Sciatic nerve (tissue), 2 donors: ENCODE results near the gene ATXN7L3. TPM values are rescaled to one million over a fixed set of nuclear protein-coding genes. Genes with fewer than 3 reads are reported as not detected.

Experiments
- ATAC-seq: fragments of 200-7000 bp; cut with Tn5 transposase; one replicate; pipeline ENCODE4 v1.9.1; 2020; ENCODE audit warnings: mild to moderate bottlenecking, moderate library complexity
- DNase-seq: peaks from one replicate; pipeline ENCODE4 v3.0.0-alpha.2; 2020; ENCODE audit warnings: low spot score
- intact Hi-C: fragments of 100-400 bp; cut with DNase I; formaldehyde crosslinking; loops from one replicate; pipeline ENCODE4 v1.14.2; 2022
- total RNA-seq: library from RNA; stranded (reverse); fragmentation: NEBNext Ultra II Directional; extraction: Animal tissue kit (Norgen Biotek cat#: 25700); gene quantifications from one replicate; pipeline ENCODE4 v1.2.1, GENCODE V29; 2021
- donor health status: DM: no; HTN: no; CAD: no.
- donor health status: DM: no; HTN: no; CAD: no.

Gene ATXN7L3
- total RNA-seq, 1 donor from 2014 or later, result 59.8 TPM

DNA sequence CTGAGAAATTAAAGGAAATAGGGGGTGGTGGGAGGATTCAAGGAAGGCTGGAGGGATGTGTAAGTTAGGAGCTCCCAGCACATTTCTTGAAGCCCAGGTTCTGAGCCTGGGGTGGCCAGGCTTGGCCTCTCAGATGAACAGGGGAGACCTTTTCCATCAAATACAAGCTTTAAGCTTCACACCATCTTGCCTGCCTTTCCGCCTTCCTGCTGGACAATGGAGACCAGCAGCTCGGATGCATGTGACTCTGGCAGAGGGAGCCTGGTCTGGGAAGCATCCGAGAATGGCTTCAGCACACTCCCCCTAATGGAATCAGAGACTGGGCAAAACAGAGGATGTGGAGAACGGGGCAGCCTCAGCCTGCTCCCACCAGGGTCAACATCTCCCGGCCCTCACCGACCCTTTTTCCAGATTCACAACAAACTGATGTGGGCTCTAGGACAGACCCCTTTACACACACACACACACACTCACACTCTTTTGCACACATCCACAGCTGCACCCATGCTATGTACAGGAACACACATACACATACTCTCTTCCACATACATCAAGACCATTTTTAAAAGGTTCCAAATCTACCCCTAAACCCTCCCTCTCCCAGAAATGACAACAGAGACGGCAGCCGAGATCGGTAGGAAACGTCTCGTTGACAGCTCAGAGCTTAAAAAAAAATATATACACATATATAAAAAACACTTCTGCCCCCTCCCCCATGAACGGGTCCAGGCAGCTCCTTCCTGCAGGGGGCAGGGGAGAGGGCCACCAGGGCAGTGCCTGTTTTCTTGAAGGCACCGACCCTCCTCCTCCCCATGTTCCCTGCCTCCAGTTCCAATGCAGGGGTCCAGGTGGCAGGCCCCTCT, 6.5 kb upstream of the ATXN7L3 start:
- intact Hi-C loops, result no loop called here
- no peak for DNase-seq
- ATAC-seq, result no peak

DNA sequence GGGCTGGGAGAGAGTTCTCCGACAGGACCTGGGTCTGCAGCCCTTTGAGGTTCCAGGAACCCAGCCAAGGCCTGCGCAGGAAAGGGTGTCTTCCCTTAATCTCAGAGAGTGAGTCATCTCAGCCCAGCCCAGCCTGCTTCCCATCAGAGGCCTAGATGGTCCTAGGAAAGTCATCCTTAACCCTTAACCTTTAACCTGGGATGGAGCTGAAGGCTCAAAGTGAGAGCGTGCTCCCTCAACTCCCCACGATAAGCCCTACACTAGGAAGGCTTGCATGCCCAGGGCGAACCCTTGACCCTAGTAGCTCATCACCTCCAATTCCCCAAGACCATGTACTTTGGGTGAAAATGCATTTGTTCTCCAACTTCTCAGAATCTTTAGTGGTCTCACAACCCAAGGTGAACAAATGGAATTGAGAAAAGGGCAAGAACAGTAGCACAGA, 4.8 kb upstream of the ATXN7L3 start:
- no peak for ATAC-seq
- intact Hi-C loops, result no loop called here
- DNase-seq, result no peak

DNA sequence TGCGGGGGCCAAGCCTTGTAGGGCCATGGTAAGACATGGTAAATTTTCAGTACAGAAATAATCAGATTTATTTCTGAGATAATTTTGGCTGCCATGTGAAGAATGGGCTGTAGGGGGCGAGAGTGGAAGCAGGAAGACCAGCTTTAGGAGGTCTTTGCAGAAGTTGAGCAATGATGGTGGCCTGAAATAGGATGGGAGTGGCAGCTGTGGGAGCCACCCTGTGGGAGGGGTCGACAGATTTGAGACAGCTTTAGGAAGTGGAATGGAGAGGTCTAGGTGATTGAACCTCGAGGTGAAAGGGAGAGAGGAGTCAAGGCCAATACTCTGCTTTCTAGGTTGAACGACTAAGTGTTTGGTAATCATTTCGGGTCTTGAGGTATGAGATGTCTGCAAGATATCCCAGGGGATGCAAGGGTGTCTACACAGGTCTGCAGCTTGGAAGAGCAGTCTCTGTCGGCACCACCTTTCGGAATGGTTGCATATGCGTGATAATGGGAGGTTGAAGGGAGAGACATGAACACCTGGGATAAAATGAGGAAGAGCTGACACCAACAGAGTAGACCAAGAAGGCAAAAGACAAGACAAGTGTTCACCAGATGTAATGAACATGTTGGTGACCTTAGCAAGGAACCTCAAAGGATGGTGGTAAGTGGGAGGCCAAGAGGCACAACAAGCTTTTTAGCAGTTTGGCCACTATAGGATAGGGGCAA, 4.2 kb upstream of the ATXN7L3 start:
- ATAC-seq, result no peak
- no peak for DNase-seq
- intact Hi-C loops, result no loop called here

DNA sequence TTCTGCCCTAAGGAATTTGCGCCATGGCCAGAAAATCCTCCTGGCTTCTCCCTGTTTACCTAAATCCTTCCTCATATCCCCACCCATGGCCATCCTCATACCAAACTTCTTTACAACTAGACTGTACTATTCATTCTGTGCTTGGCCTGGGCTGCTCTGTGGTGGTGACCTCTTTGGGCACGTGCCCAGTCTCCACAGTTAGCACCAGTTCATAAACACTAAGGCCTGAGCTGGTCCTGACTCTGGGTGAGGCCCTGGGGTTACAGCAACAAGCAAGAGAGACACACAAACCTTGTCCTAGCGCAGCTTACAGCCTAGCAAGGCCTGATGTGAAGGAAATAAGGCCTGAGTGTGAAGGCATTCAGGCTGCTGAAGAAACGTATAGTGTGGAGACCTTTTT, 3.1 kb upstream of the ATXN7L3 start:
- no peak for DNase-seq
- ATAC-seq, result peak; percentile 20
- intact Hi-C loops, result no loop called here

DNA sequence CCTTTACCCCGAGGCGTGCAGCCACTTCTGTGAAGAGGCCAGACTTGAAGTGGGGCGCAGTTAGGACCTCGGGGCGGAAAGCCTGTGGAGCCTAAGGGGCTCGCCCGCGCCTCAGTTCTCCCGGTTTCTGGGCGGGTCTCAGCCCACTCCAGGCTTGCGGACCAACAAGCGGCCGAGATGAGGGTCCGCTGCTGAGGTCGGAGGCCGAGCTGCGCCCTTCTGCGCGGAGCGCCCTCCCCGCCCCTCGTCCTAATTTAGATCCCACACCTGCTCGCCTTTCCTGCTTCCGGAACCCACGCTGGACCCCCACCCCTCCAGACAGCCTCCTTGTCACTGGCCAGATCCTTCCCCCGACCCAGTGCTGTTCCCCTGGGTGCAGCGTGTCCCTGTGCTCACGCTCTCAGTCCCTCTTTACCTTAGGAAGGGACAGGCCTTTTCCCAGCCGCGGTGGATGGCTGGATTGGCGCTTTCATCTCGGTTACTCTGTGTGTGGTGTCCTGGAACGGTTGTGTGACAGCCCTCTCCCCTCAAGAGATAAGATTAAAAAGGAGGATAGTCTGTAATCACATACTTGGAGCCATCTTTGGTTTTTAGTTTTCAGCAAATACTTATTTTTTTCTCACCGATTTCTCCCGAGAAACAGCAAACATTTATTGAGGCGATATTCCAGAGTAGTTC, 933 bp upstream of the ATXN7L3 start:
- ATAC-seq (no peak), DNase-seq (no peak)
- intact Hi-C loops, result no loop called here

DNA sequence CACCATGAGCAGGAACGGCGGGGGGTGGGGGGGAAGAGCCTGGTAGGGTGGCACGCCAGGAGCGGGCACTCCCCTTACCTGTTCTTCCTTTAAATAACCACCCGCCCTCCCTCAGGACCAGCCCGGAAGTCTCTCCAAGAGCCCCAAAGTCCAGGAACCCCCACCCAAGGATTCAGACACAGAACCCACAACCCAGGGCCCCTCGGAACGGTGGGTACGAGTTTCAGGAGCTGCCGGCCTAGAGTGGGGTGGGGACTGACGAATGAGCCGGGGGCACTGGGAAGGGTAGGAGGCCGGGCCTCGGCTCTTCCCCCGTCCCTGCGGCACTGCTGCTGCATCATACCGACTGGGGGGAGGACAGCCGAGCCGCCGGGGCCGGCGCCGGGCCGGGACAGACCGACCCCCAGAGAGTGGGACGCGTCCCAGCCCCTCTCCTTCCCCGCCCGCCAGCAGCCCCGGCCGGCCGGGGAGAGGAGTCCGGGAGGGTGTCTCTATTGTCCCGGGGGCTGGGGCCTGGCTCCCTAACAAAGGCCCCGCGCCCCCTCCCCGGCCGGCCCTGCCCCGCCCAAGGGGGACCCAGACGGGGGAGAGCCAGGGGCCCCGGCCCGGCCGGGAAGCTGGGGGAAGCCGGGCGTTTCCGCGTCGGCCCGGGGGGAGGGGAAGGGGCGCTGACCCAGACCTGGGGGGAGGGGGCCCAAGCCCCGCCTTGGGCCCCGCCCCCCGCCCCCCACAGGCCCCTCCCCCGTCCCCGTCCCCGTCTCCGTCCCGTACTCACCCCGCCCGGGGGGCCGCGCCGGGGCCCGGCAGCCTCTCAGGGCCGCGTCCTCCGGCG, 747 bp downstream of the ATXN7L3 start:
- intact Hi-C loops, result no loop called here
- peak; percentile 85 for DNase-seq
- ATAC-seq, result peak; percentile 3

DNA sequence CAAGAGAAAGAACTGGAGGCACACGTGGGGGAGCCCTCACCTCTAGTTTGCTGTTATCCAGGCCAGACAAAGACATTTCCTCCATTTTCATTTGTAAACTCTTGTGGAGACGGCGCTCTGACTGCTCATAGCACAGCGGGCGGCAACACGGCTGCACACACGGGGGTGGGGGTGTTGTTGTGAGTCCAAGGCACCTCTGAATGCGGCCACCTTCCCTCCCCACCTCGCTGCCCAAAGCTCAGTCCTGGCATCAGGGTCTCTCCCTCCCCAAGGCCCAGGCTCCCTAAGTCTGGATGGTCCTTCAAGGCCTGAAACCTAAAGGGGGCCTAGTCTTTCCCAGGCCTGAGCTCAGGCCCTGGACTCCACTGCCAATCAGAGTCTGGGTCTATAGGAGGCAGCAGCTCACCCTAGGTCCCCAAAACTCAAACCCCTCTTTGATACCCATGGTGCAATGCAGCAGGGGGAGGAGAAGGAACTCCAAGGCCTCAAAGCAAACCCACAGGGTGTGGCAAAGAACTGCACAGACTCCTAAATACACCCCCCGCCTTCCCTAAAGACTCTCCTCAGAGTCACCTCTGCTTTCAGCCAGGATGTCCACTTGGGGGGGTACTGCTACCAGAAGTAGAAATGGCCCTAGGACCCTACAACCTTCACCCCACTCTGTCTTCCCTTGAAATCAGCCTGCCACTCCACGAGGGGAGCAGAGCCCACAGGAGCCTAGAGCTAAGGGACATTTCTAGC, 1.5 kb downstream of the ATXN7L3 start:
- no peak for DNase-seq
- intact Hi-C loops, result no loop called here
- peak; percentile 16 for ATAC-seq

DNA sequence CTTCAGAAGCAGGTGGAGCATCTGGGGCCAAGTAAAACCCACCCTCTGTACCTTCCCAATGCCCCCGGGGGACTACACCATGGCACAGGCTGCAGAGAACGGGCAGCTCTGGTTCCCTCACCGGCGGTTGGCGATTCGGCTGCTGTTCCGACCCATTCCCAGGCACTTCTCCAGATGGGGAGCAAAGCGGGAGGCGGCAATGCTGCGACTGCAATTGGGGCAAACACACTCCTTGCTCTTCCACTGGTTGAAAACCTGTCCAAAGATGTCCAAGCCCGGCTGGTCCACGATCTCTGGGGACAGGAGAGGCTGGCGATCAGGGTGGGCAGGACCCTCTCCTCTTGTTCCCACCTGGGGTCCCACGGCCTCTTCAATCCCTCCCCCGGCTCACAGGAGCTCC, 2.6 kb downstream of the ATXN7L3 start:
- intact Hi-C loops, result no loop called here
- no peak for ATAC-seq
- no peak for DNase-seq

DNA sequence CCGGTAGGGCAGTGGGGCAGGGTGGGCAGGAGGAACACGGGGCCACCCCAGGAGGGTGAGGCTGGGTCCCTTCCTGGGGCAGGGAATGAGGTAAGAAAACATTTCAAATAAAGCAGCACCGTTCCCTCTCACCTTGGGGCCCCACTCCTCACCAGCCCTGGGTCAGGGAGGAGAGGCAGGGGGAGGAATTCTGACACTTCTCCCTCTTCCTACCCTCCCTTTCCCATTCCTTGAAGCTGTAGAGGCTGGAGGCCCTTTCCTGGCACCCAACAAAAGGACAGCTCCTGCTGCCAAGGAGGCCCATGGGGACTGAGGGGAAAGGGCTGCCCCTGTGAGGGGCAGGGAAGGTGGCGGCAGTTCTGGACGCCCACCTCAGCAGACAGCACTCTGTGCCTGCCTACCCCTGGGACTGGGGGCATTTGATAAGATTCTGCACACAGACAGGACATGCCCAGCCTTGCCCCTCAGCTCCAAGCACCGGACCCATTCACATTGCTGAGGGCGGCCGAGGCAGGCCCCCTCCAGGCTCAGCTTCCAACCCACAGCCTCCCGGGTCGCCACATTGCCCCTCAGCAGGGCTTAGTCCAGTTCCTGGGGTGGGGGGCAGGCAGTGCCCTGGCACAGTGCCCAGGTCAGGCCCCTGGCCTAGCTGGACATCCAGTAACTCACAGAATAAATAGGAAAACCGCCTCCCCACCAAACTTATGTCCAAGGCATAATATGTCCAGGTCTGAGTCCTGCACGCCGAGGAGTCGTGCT, 6.2 kb downstream of the ATXN7L3 start:
- intact Hi-C loops, result no loop called here
- no peak for ATAC-seq
- DNase-seq, result no peak

DNA sequence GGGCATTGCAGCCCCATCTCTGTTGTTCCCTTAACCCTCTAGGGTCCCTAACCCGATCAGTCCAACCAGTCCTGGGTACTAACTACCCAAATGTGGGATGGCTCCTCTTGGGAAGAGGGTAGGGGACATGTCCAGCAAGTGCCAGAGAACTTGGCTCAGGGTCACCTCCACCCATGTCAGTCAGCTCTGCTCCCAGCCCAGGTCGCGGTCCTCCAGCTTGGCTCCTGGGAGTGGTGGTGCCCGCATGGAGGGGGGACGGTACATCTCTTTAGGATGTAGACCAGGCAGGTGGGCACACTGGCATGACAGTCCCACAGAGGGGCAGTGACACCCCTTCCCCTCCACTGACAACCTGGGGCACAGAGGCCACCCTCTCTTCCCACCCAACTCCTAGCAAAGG, 6.9 kb downstream of the ATXN7L3 start:
- intact Hi-C loops, result no loop called here
- ATAC-seq, result no peak

DNA sequence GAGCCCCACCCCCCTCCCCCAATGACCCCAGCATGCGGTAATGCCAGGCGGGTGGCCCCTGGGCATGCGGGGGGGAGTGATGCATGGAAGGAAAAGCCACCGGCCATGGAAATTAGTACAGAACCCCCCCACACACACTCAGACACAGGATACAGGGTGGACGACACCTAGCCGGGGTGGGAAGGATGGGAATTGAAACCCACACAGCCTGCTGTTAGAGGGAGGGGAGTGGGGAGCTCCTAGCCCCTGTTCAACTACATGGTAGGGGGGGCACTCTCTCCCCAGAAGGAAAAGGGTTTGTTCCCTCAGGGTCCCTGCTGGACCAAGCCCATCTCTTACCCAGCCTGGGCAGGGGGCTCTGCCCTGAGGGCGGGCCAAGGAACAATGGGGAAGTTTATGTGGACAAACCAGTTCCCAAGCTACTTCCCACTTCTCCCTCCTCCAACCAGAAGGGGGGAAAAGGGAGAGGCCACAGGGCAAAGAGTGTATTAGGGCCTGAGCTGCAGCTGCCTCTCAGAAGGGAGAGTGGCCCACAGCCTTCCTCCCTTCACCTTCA, 7.7 kb downstream of the ATXN7L3 start:
- intact Hi-C loops, result no loop called here
- ATAC-seq (no peak), DNase-seq (no peak)

More for the DNA sequence above, 6.9 kb downstream of the ATXN7L3 start:
- no peak for DNase-seq

DNA sequence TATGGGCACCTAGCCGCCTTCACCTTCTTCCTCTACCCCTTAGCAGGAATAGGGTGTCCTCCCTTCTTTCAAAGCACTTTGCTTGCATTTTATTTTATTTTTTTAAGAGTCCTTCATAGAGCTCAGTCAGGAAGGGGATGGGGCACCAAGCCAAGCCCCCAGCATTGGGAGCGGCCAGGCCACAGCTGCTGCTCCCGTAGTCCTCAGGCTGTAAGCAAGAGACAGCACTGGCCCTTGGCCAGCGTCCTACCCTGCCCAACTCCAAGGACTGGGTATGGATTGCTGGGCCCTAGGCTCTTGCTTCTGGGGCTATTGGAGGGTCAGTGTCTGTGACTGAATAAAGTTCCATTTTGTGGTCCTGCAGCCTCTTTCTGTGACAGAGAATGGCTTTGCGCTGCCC, 8.3 kb downstream of the ATXN7L3 start:
- intact Hi-C loops, result no loop called here
- no peak for ATAC-seq
- no peak for DNase-seq

DNA sequence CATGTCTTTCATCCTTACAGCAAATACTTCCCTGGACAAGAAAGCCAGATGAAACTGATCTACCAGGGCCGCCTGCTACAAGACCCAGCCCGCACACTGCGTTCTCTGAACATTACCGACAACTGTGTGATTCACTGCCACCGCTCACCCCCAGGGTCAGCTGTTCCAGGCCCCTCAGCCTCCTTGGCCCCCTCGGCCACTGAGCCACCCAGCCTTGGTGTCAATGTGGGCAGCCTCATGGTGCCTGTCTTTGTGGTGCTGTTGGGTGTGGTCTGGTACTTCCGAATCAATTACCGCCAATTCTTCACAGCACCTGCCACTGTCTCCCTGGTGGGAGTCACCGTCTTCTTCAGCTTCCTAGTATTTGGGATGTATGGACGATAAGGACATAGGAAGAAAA, 9.2 kb downstream of the ATXN7L3 start:
- DNase-seq (no peak), ATAC-seq (no peak)
- intact Hi-C loops, result no loop called here

DNA sequence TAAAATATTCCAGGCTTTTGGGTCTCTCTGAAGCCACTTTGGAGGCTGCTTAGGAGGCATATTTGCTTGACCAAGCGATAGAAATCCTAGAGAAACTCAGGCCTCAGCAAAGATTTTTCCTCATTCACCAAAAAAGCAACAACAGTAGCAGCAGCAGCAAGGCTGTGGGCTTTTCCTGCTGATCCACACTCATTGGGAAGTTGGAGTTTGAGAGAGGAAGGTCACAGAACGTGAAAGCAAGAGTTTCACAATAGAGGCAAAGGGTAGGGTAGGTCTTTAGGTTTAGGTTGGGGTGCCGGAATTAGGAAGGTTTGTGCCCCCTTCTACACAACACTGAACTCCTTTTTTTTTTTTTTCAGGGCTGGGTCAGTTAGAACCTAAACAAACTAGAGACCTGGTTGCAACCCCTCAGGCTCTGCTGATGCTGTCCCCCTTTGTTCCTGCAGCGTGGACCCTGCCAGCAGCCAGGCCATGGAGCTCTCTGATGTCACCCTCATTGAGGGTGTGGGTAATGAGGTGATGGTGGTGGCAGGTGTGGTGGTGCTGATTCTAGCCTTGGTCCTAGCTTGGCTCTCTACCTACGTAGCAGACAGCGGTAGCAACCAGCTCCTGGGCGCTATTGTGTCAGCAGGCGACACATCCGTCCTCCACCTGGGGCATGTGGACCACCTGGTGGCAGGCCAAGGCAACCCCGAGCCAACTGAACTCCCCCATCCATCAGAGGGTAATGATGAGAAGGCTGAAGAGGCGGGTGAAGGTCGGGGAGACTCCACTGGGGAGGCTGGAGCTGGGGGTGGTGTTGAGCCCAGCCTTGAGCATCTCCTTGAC, 10.9 kb downstream of the ATXN7L3 start:
- ATAC-seq, result no peak
- intact Hi-C loops, result no loop called here
- DNase-seq, result no peak

DNA sequence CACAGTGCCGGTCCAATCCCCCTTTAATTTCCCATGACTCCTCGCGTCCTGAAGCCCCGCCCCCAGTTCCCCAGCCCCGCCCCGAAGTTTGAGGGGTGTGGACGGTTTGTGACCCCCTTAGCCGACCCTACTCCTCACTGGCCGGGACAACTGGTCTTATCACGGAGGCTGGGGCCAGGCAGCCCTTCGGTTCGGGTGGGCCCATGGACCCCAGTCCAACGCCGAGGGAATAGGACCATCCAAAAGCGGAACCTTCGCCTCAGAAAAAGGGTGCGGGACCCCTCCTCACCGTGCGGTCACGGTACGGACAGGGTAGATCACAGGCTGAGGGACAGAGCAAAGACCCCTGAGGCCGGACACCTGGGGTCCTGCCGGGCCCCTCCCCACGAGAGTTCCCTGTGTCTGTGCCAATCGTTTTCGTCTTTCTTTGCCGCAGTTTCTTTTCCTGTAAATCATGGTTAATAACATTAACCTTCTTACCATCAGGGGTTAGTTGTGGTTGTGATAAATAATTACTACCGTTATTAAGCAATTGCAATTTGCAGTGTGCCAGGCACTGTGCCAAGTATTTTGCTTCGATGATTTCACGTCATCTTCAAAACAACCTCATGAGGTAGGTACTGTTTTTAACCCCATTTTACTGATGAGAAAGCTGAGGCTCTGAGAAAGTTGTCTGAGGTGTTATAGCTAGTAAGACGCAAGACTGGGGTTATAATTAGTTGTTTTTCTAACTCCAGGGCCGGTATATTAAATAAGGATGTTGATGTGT, 12.4 kb downstream of the ATXN7L3 start:
- DNase-seq (no peak), ATAC-seq (peak; percentile 84)
- intact Hi-C loops, result no loop called here
